ENCODE data around the gene AHCY. TPM values are rescaled to one million over a fixed set of nuclear protein-coding genes. Genes with fewer than 3 reads are reported as not detected.
A peak's percentile ranks its signal among the peaks of the same experiment; 100 is the strongest.

The AHCY gene
- total RNA-seq, 1 donor from 2014 or later, result 165 TPM

DNA sequence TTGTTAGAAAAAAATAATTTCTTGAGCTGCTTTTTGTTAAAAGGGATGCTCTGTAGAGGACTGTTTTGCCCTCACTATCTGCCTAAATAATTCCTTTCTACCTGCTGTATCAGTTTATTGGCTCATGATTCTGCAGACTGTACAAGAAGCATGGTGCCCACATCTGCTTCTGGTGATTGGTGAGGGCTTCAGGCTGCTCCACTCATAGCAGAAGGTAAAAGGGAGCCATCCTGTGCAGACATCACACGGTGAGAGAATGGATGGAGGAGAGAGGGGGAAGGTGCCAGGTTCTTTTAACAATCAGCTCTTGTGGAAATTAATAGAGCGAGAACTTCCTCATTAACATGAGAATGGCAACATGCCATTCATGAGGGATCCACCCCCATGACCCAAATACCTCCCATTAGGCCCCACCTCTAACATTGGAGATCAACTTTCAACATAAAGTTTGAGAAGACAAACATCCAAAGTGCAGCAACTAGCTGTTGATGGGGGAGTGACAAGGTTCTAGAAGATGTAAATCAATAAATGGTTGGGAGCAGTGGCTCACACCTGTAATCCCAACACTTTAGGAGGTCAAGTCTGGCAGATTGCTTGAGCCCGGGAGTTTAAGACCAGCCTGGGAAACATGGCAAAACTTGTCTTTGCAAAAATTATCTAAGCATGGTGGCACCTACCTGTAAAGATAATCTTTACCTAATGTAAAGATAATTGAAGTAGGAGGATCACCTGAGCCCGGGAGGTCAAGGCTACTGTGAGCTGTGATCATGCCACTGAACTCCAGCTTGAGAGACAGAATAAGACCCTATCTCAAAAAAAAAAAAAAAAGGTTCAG is 15.7 kb upstream of the AHCY start:
- Mint-ChIP-seq H3K9me3 (ENCODE audit: unreplicated experiment) (no peaks in the 10 kb centered on the region), H3K27me3 (ENCODE audit: unreplicated experiment) (peaks cover 4% of the 10 kb centered on the region), H3K36me3 (ENCODE audit: low read depth, unreplicated experiment) (peaks cover 7% of the 10 kb centered on the region), H3K4me3 (ENCODE audit: unreplicated experiment) (no peak overlapping the region), H3K27ac (ENCODE audit: unreplicated experiment) (no peak overlapping the region), H3K4me1 (ENCODE audit: unreplicated experiment) (peaks cover 18% of the 10 kb centered on the region)
- TF ChIP-seq, protein P1, sequence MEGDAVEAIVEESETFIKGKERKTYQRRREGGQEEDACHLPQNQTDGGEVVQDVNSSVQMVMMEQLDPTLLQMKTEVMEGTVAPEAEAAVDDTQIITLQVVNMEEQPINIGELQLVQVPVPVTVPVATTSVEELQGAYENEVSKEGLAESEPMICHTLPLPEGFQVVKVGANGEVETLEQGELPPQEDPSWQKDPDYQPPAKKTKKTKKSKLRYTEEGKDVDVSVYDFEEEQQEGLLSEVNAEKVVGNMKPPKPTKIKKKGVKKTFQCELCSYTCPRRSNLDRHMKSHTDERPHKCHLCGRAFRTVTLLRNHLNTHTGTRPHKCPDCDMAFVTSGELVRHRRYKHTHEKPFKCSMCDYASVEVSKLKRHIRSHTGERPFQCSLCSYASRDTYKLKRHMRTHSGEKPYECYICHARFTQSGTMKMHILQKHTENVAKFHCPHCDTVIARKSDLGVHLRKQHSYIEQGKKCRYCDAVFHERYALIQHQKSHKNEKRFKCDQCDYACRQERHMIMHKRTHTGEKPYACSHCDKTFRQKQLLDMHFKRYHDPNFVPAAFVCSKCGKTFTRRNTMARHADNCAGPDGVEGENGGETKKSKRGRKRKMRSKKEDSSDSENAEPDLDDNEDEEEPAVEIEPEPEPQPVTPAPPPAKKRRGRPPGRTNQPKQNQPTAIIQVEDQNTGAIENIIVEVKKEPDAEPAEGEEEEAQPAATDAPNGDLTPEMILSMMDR (IDR thresholded peaks at IDR 0.05; ENCODE audit: unreplicated experiment), result no peak
- DNase-seq (ENCODE audit: low spot score), result no peak

DNA sequence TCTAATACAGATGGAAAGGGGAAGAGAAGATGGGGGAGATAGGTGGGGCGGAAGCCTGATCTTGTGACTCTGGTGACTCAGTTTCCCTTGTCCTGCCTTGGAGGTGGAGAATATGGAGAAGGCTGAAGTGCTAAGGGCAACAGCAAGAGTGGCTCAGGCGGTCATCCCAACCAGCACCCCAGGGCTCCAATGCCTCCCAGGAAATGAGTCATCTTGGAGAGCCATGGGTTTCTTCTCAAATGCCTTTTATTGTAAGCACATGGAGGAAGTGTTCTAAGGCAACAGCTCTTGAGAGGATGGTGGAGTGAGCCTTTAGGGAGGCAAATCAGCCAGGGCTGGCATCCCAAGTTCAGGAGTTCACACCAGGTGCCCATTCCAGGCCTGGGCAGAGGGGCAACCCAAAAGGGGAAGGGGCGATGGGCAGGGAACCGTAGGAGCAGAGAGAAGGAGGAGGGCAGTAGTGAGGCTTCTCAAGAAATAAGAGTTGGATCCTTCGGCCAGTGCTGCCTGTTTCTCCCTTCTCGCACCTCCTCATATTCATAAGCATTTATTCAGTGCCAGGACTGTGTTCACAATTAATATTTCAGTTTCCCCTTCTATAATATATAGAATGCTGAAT is 13.2 kb upstream of the AHCY start:
- no peak for DNase-seq (ENCODE audit: low spot score)
- no peak overlapping the region for H3K27ac Mint-ChIP-seq (ENCODE audit: unreplicated experiment)
- no peaks in the 10 kb centered on the region for H3K9me3 Mint-ChIP-seq (ENCODE audit: unreplicated experiment)
- no peak overlapping the region for H3K4me3 Mint-ChIP-seq (ENCODE audit: unreplicated experiment)
- peaks cover 8% of the 10 kb centered on the region for H3K27me3 Mint-ChIP-seq (ENCODE audit: unreplicated experiment)
- TF ChIP-seq, protein P1 (IDR thresholded peaks at IDR 0.05; ENCODE audit: unreplicated experiment), result no peak
- H3K36me3 Mint-ChIP-seq (ENCODE audit: low read depth, unreplicated experiment), result peaks cover 7% of the 10 kb centered on the region
- H3K4me1 Mint-ChIP-seq (ENCODE audit: unreplicated experiment), result peaks cover 3% of the 10 kb centered on the region

DNA sequence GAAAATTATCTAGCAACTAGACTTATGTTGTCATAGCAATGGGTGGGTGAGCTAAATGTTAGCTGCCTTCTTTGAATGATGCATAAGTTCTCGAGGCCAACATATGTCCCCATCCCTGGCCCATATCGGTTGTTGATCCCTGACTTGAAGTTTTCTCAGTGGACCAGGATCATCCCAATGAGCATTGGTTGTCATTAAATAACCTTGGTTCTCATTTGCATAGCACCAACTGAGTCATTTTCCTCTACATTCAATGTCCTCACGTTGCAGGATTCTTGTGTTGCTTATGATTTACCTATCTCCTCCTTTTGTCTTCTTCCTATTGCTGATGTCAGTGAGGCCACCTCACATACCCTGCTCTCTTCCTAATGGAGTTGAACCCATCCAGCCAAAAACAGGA is 12.1 kb upstream of the AHCY start:
- H3K27ac Mint-ChIP-seq (ENCODE audit: unreplicated experiment), result no peak overlapping the region
- peaks cover 7% of the 10 kb centered on the region for H3K36me3 Mint-ChIP-seq (ENCODE audit: low read depth, unreplicated experiment)
- no peak overlapping the region for H3K4me3 Mint-ChIP-seq (ENCODE audit: unreplicated experiment)
- TF ChIP-seq, protein P1 (IDR thresholded peaks at IDR 0.05; ENCODE audit: unreplicated experiment), result no peak
- no peak for DNase-seq (ENCODE audit: low spot score)
- H3K9me3 Mint-ChIP-seq (ENCODE audit: unreplicated experiment), result no peaks in the 10 kb centered on the region
- H3K27me3 Mint-ChIP-seq (ENCODE audit: unreplicated experiment), result peaks cover 8% of the 10 kb centered on the region
- peaks cover 3% of the 10 kb centered on the region for H3K4me1 Mint-ChIP-seq (ENCODE audit: unreplicated experiment)

DNA sequence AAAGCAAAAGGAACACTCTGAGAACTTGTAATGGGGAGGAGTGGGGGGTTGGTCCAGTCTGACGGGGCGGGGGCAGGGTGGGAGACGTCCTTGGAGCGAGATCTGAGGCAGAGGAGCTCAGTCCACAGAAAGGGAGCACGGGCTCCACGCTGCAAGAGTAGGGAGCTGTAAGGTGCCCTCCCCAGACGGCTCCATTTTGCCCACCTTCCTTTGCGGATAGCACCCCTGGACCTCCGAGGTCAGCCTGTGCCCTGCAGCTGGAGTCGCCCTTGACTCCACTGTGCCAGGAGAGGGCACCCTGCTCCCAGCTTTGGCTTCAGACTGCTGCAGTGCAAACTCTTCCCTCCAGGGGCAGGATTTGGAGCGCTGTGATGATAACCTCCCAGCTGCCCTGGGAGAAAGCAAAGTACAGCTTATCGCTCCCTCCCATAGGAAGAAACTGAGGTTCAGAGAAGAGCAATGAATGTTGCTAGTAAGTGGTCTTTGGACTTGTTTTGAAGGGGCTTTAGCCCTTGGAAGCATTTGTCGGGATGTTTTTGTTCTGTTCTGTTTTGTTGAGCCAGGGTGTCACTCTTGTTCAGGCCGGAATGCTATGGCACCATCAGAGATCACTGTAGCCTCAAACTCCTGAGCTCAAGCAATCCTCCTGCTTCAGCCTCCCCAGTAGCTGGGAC is 9.5 kb upstream of the AHCY start:
- Mint-ChIP-seq H3K4me3 (ENCODE audit: unreplicated experiment) (no peak overlapping the region), H3K27me3 (ENCODE audit: unreplicated experiment) (peaks cover 5% of the 10 kb centered on the region), H3K36me3 (ENCODE audit: low read depth, unreplicated experiment) (peaks cover 3% of the 10 kb centered on the region), H3K4me1 (ENCODE audit: unreplicated experiment) (peaks cover 3% of the 10 kb centered on the region), H3K27ac (ENCODE audit: unreplicated experiment) (no peak overlapping the region), H3K9me3 (ENCODE audit: unreplicated experiment) (no peaks in the 10 kb centered on the region)
- DNase-seq (ENCODE audit: low spot score), result peak; percentile 92
- TF ChIP-seq, protein P1 (IDR thresholded peaks at IDR 0.05; ENCODE audit: unreplicated experiment), result peak; percentile 90

Measured in endothelial cell (in vitro differentiated cells).